NCI-H748 treated with DMSO at 0.1 percent for 48 hours (cell line): Measurements from ENCODE around the gene PDGFB.
A peak's percentile ranks its signal among the peaks of the same experiment; 100 is the strongest.

Experiments used
- DNase-seq: peaks from one replicate; lab custom pipeline; 2025; lab: John Stamatoyannopoulos, UW

The PDGFB gene

DNA sequence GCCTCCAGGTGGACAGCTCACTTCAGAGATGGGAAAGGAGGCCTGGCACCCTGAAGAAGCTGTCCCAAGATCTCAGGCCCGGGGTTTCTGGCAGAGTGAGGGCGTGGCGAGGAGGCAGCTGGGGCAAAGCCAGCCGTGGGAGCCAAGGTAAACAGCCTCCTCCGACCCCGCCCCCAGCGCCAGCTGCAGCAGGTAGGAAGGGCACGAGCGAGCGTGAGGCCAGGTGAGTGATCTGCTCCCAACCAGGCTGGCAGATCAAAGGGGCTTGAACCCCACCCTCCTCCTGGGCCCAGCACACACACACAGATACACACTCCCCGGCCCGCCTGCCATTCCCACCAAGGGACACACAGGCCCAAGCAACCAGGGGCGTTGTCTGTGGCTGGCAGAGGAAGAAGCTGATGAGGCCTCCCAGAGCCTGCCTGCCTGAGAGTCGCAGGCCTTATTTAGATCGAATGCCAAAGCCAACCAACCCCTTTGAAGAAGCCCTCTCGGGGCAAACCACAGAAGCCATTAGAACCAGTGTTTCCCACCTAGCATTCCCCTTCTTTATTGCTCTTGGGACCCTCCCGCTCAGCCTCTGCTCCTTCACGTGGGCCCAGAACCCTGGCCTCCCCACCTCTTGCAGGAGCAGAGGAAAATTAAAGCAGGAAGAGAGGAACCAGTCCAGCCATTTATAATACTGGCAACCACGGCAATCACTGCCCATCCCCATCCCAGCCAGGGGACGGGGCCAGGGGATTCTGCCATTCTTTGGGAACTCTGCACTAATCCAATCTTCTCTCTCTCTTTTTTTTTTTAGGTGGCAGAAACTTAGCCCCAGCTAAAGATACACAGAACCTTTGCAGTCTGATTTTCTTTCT, 5.0 kb downstream of the PDGFB start:
- DNase-seq, result peak; percentile 63

DNA sequence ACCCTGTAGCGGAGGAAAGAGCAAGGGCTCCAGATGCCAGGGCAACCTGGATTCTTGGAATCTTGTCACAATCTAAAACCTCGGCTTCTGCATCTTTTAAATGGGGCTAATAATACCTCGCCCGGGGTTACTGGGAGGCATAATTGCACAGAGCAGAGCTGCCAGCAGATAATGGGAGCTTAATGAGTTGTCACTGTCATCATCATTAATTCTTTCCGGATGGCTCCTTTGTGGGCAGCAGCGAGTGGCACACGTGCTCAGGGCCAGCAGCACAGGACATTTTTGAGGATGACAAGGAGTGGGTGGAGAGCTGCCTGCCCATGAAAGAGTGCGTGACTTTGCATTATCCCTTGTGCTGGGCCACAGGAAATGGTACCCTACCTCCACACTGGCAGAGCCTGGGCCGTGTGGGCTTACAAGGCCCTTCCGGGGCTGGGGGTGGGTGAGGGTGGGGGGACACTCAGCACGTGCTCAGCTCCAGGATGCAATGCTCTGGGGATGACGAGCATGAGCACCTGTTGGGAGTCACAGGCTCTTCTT, 5.7 kb downstream of the PDGFB start:
- peak; percentile 50 for DNase-seq

DNA sequence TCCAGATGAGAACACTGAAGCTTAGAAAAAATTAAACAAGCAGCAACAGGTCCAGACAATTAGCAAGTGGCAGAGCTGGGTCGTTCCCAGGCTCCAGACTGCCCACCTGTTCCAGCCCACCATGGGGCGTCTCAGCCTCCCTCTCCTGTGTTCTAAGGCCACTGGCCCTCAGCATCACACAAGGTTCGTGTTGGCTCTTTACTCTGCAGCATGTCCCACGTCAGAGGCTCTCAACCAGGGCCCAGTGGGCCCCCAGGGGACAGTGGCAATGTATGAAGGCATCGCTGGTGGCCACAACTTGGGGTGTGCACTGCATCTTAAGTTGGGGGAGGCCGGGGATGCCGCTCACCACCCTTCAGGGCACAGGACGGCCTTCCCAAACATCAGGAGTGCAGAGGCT, 6.2 kb downstream of the PDGFB start:
- DNase-seq, result no peak

DNA sequence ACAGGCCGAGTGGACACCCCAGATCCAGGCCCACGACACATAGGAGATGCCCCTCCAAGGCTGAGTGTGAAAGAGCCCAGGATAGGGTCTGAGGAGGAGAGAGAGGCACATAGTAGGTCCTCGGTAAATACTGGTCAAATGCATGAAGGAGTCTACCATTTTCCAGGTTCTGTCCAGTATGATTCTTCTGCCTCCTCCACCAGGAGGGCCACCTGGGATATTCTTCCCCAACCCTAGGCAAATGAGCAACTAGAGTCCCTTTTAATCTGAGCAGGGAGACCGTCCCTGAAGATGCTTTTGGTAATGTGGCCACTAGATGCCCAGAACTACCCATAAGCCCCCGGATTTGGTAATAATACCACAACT, 6.7 kb downstream of the PDGFB start:
- no peak for DNase-seq

DNA sequence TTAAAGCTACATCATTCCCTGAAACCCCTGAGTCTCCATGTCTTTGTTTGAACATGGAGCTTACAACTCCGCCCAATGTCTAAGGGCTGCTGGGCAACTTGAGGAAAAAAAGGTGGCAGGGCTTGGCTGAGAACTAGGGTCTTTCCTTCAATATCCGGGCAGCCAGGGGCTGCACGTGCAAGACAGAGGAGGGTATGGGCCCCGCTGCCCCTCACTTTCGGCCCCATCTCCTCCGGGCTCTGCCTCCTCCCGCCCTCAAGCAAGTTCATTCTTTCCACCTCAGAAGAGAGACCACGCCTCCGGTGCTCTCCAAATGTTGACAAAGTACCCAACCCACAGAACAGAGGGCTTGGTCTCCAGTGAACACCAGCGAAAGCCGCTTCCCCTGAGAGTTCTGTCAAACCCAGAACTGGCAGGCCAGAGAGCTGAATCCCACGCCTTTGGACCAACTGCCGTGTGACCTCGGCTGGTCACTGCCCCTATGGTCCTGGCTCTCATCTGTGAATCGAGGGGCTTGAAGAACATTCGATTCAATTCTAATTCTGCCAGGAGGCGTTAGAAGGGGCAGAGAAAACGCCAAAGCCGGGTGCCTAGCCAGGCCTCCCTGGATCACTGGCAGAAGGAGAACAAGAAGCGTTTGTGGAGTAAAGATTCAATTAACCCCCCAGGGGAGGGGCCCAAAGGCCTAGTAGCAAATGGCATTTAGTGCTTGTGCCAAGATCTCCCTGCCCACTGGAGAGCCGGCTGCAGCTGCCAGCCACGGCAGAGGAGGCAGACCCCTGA, 7.3 kb downstream of the PDGFB start:
- no peak for DNase-seq

DNA sequence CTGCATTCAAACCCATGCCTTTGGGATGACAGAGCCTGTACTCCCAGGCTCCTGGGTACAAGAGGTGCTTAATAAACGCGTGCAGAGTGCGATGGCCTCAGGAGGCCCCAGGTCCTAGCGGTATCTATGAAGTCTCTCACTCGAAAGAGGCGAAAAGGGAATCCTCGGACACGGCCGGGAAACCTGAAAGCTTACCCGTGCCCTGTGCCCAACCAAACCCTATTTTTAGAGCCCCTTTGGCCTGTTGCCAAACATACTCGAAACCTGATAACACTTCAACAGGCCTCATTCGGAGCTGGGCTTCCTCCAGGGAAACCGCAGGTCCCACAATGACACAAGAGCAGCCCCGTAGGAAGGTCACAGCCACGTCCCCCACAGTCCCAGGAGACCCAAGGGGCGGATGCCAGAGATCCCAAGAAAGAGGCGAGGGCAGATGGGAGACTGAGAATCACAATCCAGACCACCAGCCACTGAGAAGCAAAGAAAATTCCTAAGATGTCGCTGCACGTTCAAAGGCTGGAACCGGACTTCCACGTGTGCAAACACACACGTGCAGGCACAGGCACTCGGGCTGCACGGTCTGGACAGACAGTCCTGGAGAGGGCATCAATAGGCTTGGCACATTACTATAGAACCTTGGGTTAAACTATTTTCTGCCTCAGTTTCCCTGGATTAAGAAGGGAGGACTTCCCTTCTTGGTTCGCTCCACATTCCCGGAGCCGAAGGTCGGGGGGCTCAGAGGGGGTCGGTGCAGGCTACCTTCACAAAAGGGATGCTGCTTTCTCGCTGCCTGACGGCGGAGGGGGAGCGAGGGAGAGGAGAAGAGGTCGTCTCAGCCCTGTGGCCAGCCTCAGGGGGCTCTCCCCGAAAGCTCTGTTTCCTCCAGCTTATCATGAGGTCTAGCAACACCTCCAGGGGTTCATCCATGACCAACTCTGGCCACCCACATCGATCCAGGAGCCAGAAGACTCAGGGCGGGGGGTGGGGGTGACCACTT, 8.2 kb downstream of the PDGFB start:
- DNase-seq, result no peak

DNA sequence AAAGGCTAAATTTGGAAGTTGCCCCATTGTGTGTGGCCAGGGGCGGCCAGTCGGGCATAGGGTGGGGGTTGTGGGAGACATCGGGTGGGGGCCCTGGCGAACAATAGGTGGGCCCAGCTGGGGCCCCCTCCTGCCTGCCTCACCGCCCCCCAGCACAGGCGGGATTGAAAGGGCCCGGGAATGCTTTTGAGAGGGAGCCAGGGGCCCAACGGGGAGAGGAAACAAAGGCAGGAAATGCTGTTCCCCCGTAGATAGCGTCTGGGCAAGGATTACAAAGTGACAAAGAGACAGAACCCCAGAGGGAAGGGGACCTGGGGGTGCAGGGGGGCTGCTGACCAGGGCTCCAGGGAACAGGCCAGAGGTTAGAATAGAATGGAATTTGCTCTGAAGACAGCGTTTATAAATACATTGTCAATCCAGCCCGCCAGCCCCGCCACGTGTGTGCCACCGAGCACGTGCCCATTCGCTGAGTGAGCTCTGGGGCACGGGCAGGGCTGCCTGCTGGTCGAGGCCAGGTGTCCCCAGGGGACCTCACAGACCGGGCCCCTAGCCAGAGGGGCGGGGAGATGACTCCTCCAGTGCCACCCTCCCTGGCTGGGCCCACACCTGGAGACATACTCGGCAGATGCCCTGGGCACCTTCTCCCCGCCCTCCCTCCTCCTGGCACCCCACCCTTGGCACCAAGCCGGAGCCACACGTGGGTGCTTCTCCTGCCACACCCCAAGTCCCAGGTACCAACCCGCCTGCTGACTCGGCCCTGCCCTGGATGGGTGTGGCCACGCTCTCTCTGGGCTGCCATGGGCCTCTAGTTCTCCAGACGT, 9.7 kb downstream of the PDGFB start:
- DNase-seq, result no peak

DNA sequence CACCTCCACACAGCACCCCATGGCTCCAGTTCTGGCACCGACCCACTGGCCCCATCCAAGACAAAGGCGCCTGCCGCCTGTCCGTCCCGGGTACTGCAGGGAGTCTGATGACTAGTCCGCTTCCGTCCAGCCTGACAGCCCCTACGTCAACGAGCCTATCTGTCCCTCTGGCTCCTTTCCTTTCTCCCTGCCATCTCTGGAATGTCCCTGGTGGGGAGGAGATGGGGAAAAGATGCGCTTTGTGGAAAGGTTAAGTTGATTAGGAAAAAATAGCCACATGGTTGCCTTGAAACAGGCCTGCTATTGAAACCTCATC, 10.4 kb downstream of the PDGFB start:
- no peak for DNase-seq

DNA sequence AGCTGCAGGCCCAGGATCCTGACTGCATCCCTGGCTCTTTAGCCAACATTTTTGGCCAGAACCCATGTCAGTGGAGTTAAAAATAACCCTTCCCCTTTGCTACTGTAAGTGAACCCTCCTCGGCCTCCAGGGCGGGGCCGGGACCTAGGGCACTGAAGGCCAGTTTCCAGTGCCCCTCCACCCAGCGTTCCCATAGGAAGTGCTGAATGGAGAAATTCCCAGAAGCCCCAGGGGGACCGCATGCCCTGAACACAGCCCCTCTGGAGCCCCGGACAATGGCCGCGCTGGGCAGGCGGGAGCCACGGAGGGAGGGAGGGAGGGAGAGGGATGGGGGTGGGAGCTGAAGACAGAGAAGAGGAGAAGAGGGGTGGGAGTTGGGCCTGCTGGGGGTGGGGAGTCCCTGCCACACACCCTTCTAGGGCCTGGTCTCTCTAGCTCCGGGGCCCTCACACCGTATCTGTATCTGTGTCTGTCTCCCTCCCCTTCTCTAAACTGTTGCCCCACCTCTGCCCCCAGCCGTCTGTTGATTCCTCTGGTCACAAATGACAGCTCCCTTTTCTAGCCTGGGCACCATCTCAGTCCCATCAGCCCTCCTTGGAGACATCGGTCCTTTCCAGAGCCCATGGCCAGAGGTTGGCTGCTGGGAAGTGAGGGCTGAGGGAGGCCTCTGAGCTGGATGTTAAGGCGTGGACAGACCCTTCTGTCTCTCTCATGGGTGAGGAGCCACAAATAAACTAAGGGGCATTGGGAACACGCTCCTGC, 10.9 kb downstream of the PDGFB start:
- no peak for DNase-seq

DNA sequence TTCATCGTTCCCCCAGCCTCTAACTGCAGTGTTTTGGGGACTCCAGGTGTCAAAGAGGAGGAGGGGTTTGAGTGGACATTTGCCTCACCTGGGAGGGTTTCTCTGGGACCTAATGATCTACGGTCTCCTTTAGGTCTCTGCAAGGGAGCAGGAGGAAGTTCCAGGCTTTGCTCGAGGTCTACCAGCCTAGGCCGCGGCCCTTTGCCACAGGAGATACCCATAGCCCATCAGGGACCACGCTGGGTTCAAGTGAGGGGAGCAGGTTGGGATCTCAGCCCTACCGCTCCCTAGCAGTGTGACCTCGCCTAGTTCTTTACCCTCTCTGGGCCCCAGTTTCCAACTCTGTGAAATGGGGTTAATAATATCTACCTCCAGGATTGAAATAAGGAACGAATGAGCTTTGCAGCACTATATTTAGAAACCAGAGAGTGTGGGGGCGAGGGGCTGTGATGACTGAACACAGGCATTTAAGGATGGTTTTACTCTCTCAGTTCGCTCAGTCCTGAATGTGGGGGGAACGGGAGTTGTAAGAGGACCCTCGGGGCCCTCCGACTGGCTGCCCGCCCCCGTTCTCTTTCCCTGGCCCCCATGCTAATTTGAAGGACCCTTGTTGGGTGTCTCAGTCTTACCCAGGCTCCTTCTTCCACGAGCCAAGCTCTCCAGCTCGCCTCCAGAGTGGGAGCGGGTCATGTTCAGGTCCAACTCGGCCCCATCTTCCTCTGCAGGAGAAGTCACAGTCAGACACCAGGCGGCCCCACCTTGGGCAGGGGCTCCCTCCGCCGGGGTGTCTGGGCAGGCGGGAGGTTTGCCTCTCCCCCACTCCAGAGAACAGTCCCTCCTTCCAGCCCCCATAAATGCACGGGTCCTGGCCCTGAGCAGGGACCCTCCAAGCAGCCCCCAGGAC, 11.7 kb downstream of the PDGFB start:
- no peak for DNase-seq

DNA sequence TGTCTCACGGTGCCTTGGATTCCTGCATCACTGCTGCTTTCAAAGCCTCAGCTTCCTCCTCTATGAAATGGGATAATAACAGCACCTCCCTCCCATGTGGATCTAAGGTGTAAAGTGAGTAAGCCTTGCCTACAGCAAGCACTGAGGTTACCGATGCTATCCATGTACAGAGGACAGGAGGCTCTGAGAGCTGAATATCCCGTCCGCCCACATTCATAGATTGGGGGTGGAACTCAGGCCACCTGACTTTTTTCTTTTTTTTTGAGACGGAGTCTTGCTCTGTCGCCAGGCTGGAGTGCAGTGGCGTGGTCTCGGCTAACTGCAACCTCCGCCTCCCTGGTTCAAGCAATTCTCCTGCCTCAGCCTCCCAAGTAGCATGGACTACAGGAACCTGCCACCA, 12.5 kb downstream of the PDGFB start:
- no peak for DNase-seq

DNA sequence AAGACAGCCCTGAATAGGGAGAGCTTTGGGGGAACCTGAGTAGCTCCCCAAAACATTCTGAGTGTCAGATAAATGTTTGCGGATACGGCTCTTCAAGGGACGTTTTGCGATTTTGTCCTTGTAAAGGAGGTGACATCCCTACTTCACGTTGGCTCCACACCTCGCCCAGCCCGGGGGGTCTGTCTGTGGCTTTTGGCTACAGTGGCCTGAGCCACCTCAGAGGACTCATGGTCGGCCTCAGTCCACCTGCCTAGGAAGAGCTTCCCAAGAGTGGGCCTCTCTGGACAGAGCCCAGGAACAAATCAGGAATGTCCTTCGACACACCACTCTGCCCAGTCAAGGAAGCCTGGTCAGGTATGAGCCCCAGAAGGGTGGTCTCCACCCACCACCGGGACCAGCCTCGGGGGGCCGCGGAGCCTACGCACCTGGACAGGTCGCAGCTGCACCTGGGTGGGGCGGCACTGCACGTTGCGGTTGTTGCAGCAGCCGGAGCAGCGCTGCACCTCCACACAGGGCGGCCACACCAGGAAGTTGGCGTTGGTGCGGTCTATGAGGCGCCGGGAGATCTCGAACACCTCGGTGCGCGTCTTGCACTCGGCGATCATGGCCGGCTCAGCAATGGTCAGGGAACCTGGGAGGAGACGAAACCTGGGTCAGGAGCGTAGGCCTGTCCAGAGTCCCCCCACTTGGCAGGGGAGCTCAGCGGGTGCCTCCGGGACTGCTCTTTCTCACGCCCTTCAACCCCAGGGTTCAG, 13.4 kb downstream of the PDGFB start:
- DNase-seq, result no peak

DNA sequence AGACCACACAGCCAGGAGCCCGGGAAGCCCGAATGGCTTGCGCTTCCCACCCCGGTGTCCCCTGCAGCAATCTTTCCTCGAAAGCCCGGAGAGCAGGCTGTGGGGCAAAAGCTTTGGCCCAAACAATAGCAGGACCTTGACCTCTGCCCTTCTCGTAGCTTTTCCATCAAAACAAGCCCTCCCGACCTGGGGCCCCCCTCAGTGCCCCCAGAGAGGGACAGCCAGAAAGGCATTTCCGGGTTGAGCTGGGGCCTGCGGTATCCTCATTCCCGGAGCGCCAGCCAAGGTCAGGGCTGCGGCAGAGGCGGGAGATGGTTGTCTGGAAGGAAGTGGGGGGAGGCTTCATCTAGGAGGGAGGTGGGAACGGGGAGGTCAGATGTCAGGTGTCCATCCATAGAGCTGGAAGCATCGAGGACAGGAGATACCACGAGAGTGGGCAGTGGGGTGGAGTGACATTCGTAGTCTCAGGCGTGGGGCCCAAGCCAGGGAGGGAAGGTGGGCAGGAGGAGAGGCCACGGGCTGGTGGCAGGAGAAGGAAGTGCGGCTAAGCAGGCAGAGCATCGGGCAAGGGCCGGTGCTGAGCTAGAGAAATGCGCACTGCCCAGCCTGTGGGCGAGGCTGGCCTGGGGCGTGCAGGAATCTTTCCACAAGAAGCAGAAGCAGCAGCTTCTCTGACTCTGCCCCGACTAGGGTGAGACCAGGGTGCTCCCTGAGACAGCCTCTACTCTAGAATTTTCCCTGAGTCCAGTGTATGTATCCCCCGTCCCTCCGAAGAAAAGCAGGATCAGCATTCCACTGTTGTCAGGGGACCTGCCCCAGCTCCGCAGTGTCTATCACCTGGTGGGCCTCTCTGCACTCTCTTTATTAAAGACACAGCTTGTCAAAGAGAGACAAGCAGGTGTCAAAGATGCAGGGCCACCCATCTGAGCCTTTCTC, 14.3 kb downstream of the PDGFB start:
- no peak for DNase-seq

DNA sequence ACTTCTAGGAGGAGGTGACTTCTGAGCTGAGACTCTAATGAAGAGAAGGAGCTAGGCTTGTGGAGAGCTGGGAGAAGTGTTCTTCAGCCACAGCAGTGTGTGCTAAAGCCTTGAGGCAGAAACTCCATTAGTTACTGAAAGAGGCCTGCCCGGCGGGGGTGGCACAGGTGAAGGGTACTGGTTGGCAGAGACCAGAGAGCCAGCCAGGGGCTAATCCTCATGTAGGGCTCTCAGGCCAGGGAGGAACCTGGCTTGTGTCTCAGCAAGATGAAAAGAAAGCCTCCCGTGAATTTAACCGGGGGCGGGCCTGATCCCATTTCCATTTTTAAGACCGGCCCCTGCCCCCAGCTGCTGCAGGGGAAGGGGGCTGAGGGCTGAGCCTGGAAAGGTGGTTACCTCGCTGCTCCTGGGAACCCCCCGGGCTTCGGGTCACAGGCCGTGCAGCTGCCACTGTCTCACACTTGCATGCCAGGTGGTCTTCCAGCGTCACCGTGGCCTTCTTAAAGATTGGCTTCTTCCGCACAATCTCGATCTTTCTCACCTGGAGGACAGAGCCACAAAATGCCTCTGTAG, 15.0 kb downstream of the PDGFB start:
- DNase-seq, result no peak

DNA sequence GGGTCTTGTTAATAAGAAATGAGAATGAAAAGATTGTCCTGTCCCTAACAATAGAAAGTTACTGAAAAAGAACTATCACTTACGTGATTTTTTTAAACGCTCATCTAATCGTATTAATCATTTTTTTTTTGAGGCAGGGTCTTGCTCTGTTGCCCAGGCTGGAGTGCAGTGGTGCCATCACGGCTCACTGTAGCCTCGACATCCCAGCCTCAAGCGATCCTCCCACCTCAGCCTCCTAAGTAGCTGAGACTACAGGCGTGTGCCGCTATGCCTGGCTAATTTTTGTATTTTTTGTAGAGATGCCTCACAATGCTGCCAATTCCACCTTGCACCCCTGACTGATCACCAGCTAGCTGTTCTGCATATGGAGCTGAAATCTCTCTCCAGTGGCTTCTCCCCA, 15.7 kb downstream of the PDGFB start:
- no peak for DNase-seq

DNA sequence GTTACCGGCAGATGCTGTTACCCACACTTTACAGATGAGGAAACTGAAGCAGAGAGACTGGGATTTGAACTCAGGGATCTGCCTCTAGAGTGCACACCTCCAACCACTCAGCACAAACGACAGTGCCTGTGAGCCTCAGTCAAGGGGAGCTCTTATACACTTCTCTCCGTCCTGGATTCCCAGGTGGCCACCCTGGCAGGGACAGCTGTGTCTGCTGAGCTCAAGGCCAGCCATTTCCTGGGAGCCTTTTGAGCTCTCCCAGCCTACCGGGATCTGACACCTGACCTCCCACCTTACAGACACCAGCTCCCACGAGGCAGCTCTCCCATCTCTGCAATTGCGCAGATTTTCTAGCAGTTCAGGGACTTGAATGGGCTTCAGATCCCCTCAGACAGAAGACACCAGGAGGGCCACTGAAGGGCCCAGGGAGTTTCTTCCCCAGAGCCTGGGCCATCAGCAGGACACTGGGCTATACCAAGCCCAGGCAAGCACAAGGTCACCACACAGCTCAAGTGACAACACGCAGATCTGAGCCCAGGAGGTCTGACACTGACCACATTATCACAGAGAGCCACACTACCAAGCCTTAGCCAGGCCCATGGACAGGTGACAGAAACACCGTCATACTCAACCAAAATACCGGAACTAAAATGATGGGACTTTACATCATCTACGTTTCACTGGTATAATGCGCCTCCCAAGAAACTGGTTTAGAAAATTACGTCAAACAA, 17.1 kb downstream of the PDGFB start:
- DNase-seq, result no peak
